GM12801 (cell line): ENCODE data around the gene MAD1L1.

Experiments used
- CTCF ChIP-seq: IDR thresholded peaks from one replicate; pipeline ENCODE4 v1.5.1; 2011; ENCODE audit warnings: control low read depth; ENCODE audit not compliant: insufficient read length; ENCODE audit errors: extremely low read depth

The MAD1L1 gene

GRCh38 chr7:1804310-1804709 is 428.4 kb downstream of the MAD1L1 start:
- no peak for TF ChIP-seq CTCF

GRCh38 chr7:1802899-1803298 is 429.8 kb downstream of the MAD1L1 start:
- TF ChIP-seq CTCF, result no peak

GRCh38 chr7:1800902-1801301 is 431.8 kb downstream of the MAD1L1 start:
- no peak for TF ChIP-seq CTCF

GRCh38 chr7:1798191-1798590 is 434.6 kb downstream of the MAD1L1 start:
- no peak for TF ChIP-seq CTCF

- no peak for TF ChIP-seq CTCF
Measured at GRCh38 chr7:1794888-1795542, 437.7 kb downstream of the MAD1L1 start.

GRCh38 chr7:1787681-1788235 is 445.0 kb downstream of the MAD1L1 start:
- no peak for TF ChIP-seq CTCF

- no peak for TF ChIP-seq CTCF
Measured at GRCh38 chr7:1787241-1787640, 445.5 kb downstream of the MAD1L1 start.
